HepG2 (cell line): Measurements from ENCODE around the gene ADM.

ENCODE experiments used
- GATA4 ChIP-seq: sonication (generic); IDR thresholded peaks from 2 replicates; pipeline ENCODE4 v1.6.1; 2016; ENCODE audit warnings: antibody characterized with exemption, low read depth, borderline replicate concordance
- GLI4 ChIP-seq: sonication (generic); formaldehyde crosslinking; IDR thresholded peaks from 2 replicates; pipeline ENCODE4 v1.5.1; 2020; ENCODE audit warnings: missing genetic modification reagents, mild to moderate bottlenecking, moderate library complexity, borderline replicate concordance
- MXI1 ChIP-seq: IDR thresholded peaks from 3 replicates; pipeline ENCODE4 v1.6.1; 2012; ENCODE audit warnings: low read depth, low read length, inconsistent platforms, borderline replicate concordance
- NFRKB ChIP-seq: fragments of 450-650 bp; IDR thresholded peaks from 2 replicates; pipeline ENCODE4 v1.6.1; 2017
- ZFAT ChIP-seq: sonication (generic); formaldehyde crosslinking; conservative IDR thresholded peaks from 2 replicates; pipeline ENCODE4 v1.8.1; 2023; ENCODE audit warnings: missing genetic modification reagents, inconsistent platforms
- ZMYM2 ChIP-seq: sonication (generic); formaldehyde crosslinking; IDR thresholded peaks from 2 replicates; pipeline ENCODE4 v1.8.0; 2022; ENCODE audit warnings: mild to moderate bottlenecking, missing genetic modification reagents
- ZNF263 ChIP-seq: sonication (generic); formaldehyde crosslinking; IDR thresholded peaks from 2 replicates; pipeline ENCODE4 v1.4.0; 2020; ENCODE audit warnings: missing genetic modification reagents
- ZNF670 ChIP-seq: sonication (generic); formaldehyde crosslinking; IDR thresholded peaks from 2 replicates; pipeline ENCODE4 v1.8.0; 2022; ENCODE audit warnings: mild to moderate bottlenecking, missing genetic modification reagents, borderline replicate concordance
- ZNF75D ChIP-seq: sonication (generic); formaldehyde crosslinking; IDR thresholded peaks from 2 replicates; pipeline ENCODE4 v1.8.1; 2023; ENCODE audit warnings: missing genetic modification reagents, mild to moderate bottlenecking, borderline replicate concordance
- ZNF777 ChIP-seq: sonication (generic); formaldehyde crosslinking; IDR thresholded peaks from 2 replicates; pipeline ENCODE4 v1.4.0; 2020; ENCODE audit warnings: missing genetic modification reagents
- TF ChIP-seq, protein P1 (sequence below): sonication (generic); formaldehyde crosslinking; IDR thresholded peaks from 2 replicates; pipeline ENCODE4 v1.5.0; 2020; ENCODE audit warnings: mild to moderate bottlenecking, missing genetic modification reagents, moderate library complexity
- TF ChIP-seq, protein P2 (sequence below): sonication (generic); formaldehyde crosslinking; IDR thresholded peaks from 2 replicates; pipeline ENCODE4 v1.5.1; 2020; ENCODE audit warnings: mild to moderate bottlenecking, missing genetic modification reagents, moderate library complexity

DNA sequence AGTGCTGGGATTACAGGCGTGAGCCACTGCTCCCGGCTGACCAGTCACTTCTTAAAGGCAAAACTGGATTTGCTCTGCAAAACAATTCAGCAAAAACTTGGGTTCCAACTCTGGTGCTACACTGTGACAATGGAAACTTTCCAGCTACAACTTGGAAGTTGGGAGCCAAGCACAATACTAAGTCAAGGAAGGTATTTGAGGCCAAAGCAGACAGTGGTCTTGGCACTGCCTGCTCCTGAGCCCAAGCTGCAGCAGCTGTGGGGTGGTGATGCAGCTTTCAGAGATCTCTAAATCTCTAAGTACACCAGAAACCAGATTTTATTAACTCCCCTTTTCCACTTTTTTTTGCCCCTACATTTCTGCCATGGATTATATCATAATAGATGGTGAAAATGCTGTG, 17.5 kb downstream of the ADM start:
- TF ChIP-seq, protein P1, sequence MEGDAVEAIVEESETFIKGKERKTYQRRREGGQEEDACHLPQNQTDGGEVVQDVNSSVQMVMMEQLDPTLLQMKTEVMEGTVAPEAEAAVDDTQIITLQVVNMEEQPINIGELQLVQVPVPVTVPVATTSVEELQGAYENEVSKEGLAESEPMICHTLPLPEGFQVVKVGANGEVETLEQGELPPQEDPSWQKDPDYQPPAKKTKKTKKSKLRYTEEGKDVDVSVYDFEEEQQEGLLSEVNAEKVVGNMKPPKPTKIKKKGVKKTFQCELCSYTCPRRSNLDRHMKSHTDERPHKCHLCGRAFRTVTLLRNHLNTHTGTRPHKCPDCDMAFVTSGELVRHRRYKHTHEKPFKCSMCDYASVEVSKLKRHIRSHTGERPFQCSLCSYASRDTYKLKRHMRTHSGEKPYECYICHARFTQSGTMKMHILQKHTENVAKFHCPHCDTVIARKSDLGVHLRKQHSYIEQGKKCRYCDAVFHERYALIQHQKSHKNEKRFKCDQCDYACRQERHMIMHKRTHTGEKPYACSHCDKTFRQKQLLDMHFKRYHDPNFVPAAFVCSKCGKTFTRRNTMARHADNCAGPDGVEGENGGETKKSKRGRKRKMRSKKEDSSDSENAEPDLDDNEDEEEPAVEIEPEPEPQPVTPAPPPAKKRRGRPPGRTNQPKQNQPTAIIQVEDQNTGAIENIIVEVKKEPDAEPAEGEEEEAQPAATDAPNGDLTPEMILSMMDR (CRISPR knock-in tag), result no peak
- TF ChIP-seq ZMYM2, result no peak
- TF ChIP-seq ZNF777 (CRISPR knock-in tag), result no peak
- no peak for TF ChIP-seq NFRKB
- TF ChIP-seq ZFAT (CRISPR knock-in tag), result no peak
- TF ChIP-seq GATA4, result no peak
- no peak for TF ChIP-seq MXI1
- TF ChIP-seq ZNF263 (CRISPR knock-in tag), result no peak
- TF ChIP-seq ZNF75D, result no peak
- TF ChIP-seq ZNF670 (CRISPR knock-in tag), result no peak
- TF ChIP-seq GLI4, result no peak
- TF ChIP-seq, protein P2, sequence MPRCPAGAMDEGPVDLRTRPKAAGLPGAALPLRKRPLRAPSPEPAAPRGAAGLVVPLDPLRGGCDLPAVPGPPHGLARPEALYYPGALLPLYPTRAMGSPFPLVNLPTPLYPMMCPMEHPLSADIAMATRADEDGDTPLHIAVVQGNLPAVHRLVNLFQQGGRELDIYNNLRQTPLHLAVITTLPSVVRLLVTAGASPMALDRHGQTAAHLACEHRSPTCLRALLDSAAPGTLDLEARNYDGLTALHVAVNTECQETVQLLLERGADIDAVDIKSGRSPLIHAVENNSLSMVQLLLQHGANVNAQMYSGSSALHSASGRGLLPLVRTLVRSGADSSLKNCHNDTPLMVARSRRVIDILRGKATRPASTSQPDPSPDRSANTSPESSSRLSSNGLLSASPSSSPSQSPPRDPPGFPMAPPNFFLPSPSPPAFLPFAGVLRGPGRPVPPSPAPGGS, result no peak
